ENCODE measurements around the gene ZNF761.
"Not testable (repeated sequence)": the region's sequence is repeated elsewhere in the genome, so short reads cannot be mapped to it uniquely, and the experiment has no call there.

DNA sequence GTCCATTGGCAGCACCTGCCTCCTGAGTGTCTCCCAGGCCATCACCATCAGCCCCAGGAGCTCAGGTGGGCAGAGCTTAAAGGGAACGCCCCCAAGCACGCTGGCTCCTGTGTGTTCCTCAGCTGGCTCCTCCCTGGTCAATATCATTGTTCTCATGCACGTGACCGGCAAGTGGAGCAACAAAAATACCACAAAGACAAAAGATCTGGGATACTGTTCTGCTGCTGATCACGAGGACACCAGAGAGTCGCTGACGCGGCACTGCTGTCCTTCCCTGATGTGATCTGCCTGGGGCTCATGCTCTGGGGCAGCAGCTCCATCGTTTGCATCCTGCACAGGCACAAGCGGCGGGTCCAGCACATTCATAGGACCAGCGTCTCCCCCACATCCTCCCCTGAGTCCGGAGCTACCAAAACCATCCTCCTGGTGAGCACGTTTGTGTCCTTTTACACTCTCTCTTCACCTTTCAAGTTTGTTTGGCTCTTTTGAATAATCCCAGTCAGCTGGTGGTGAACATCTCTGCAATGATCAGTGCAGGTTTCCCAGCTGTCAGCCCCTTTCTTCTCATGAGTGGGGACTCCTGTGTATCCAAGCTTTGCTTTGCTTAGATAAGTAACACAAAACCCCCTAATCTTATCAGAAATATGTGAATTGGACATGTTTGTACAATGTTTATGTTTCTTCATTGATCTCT is 72.0 kb downstream of the ZNF761 start:
- TF ChIP-seq EZH2 (IDR thresholded peaks at IDR 0.05; ENCODE audit: low read depth) = not testable (repeated sequence)
- TF ChIP-seq, protein P1, sequence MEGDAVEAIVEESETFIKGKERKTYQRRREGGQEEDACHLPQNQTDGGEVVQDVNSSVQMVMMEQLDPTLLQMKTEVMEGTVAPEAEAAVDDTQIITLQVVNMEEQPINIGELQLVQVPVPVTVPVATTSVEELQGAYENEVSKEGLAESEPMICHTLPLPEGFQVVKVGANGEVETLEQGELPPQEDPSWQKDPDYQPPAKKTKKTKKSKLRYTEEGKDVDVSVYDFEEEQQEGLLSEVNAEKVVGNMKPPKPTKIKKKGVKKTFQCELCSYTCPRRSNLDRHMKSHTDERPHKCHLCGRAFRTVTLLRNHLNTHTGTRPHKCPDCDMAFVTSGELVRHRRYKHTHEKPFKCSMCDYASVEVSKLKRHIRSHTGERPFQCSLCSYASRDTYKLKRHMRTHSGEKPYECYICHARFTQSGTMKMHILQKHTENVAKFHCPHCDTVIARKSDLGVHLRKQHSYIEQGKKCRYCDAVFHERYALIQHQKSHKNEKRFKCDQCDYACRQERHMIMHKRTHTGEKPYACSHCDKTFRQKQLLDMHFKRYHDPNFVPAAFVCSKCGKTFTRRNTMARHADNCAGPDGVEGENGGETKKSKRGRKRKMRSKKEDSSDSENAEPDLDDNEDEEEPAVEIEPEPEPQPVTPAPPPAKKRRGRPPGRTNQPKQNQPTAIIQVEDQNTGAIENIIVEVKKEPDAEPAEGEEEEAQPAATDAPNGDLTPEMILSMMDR (conservative IDR thresholded peaks at IDR 0.05) = not testable (repeated sequence)

Data from PC-9 (cell line).